Uterus (tissue), 4 donors: ENCODE measurements around the gene TIMP1. TPM values are rescaled to one million over a fixed set of nuclear protein-coding genes. Genes with fewer than 3 reads are reported as not detected.
A peak's percentile ranks its signal among the peaks of the same experiment; 100 is the strongest.

Experiments
- DNase-seq, 2 donors: peaks; one replicate each; pipeline ENCODE4 v3.0.0-alpha.2; 2019 to 2020
- H3K27ac ChIP-seq, 2 donors: fragments of 200-600 bp; sonication (generic); 1 replicate in 1 of 2; 2 replicates in 1 of 2; pipeline ENCODE4 v1.5.1; 2016 to 2018
- H3K27me3 ChIP-seq, 2 donors: fragments of 200-600 bp; sonication (generic); one replicate each; pipeline ENCODE4 v1.5.1; 2018 to 2019; ENCODE audit warnings: control low read depth in 1 of 2
- H3K36me3 ChIP-seq, 2 donors: fragments of 200-600 bp; sonication (generic); one replicate each; pipeline ENCODE4 v1.5.1; 2019; ENCODE audit warnings: control low read depth in 1 of 2
- H3K4me1 ChIP-seq, 2 donors: fragments of 200-600 bp; sonication (generic); one replicate each; pipeline ENCODE4 v1.5.1; 2018 to 2019; ENCODE audit warnings: control low read depth in 1 of 2
- H3K4me3 ChIP-seq, 2 donors: fragments of 200-600 bp; sonication (generic); 1 replicate in 1 of 2; 2 replicates in 1 of 2; pipeline ENCODE4 v1.5.1; 2018 to 2019; ENCODE audit warnings: mild to moderate bottlenecking in 1 of 2
- H3K9me3 ChIP-seq, 2 donors: fragments of 200-600 bp; sonication (generic); one replicate each; pipeline ENCODE4 v1.5.1; 2019; ENCODE audit warnings: control low read depth in 1 of 2
- POLR2A ChIP-seq, 2 donors: fragments of 450-650 bp; IDR thresholded peaks; one replicate each; pipeline ENCODE4 v1.6.1; 2016; ENCODE audit warnings: antibody characterized with exemption in 2 of 2, mild to moderate bottlenecking in 1 of 2, moderate library complexity in 1 of 2
- intact Hi-C: fragments of 100-400 bp; cut with DNase I; formaldehyde crosslinking; loops from one replicate; pipeline ENCODE4 v1.15.1; 2023; ENCODE audit warnings: low total_unique reads
- total RNA-seq, 4 donors: library from RNA; depleted of rRNA in 3 of 4; stranded (reverse); fragments of >200 nt in 3 of 4; gene quantifications; one replicate each; pipeline versions ENCODE4 v1.1.0 to v1.2.4, GENCODE V29; 2014 to 2023
- TF ChIP-seq, protein P1 (sequence below), 4 experiments: fragments of 200-600 bp in 2 of 4; fragments of 450-650 bp in 2 of 4; sonication (generic) in 2 of 4; IDR thresholded peaks; one replicate each; pipeline ENCODE4 v1.5.1; 2016 to 2019; ENCODE audit warnings: antibody characterized with exemption in 4 of 4, mild to moderate bottlenecking in 2 of 4, moderate library complexity in 1 of 4
- donor health status: DM: yes; HTN: yes; CAD: no.

The TIMP1 gene
- total RNA-seq, 4 donors from 2014 or later = 17.9 to 287 (median 111) TPM

DNA sequence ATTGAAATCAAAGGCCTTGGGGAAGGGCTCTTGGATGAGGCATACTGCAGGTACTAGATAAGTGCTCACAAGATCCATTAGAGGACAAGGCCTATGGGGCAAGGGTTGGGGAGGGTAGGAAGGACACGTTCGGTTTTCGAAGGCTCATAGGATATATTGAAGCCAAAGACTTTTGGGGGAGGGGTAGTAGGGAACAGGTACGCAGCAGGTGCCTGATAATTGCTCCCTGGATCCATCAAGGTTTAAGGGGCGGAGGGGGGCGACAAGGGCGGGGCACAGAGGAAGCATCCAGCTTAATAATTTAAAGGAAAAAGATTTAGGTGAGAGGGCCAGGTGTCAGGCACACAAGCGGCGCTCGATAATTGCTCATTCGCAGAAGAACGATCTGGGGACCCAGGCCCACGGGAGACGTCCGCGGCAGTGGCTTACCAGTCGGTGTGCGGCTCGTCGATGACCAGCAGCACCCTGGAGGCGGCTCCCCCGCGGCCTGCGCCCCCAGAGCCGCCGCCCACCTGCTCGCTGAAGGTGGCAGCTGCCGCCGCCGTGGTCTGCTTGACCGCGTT, 36.8 kb downstream of the TIMP1 start:
- Histone ChIP-seq H3K9me3 (no peaks in the 10 kb centered on the region), H3K27ac (no peak overlapping the region), H3K4me1 (no peaks in the 10 kb centered on the region), H3K36me3 (no peaks in the 10 kb centered on the region), H3K4me3 (no peak overlapping the region), H3K27me3 (no peaks in the 10 kb centered on the region)
- intact Hi-C loops = no loop called here
- no peak for DNase-seq
- TF ChIP-seq, protein P1, sequence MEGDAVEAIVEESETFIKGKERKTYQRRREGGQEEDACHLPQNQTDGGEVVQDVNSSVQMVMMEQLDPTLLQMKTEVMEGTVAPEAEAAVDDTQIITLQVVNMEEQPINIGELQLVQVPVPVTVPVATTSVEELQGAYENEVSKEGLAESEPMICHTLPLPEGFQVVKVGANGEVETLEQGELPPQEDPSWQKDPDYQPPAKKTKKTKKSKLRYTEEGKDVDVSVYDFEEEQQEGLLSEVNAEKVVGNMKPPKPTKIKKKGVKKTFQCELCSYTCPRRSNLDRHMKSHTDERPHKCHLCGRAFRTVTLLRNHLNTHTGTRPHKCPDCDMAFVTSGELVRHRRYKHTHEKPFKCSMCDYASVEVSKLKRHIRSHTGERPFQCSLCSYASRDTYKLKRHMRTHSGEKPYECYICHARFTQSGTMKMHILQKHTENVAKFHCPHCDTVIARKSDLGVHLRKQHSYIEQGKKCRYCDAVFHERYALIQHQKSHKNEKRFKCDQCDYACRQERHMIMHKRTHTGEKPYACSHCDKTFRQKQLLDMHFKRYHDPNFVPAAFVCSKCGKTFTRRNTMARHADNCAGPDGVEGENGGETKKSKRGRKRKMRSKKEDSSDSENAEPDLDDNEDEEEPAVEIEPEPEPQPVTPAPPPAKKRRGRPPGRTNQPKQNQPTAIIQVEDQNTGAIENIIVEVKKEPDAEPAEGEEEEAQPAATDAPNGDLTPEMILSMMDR (IDR thresholded peaks at IDR 0.05) = no peak
- TF ChIP-seq POLR2A (IDR thresholded peaks at IDR 0.05) = no peak

DNA sequence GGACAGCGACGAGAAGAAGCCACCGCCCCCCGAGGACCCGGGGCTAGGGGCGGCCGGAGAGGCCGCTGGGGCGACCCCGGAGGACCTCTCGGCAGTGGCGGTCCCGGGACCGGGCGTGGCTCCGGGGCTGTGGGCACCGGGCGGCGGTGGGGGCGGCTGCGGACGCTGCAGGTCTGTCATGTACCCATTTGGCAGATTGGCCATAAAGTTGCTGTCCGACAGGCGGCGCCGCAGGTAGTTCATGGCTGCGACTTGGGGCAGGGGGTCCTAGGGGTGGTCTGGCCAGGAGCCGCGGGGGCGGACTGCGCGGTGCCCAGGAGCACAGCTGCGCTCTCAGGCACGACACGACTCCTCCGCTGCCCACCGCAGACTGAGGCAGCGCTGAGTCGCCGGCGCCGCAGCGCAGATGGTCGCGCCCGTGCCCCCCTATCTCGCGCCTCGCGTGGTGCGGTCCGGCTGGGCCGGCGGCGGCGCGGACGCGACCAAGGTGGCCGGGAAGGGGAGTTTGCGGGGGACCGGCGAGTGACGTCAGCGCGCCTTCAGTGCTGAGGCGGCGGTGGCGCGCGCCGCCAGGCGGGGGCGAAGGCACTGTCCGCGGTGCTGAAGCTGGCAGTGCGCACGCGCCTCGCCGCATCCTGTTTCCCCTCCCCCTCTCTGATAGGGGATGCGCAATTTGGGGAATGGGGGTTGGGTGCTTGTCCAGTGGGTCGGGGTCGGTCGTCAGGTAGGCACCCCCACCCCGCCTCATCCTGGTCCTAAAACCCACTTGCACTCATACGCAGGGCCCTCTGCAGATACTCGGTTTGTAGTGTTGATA, 37.5 kb downstream of the TIMP1 start, which contains the start of gene SYN1:
SYN1 (minus strand) TSS at position 372 of the 817 bp plus-strand sequence; CDS start at position 243, 129 bp downstream.
- H3K27ac ChIP-seq = no peak within 1 kb of the TSS
- no peak within 1 kb of the TSS for H3K4me3 ChIP-seq
- no peak for TF ChIP-seq POLR2A (IDR thresholded peaks at IDR 0.05)
- TF ChIP-seq, protein P1 (IDR thresholded peaks at IDR 0.05) = peak in 3 of 4 experiments; percentile 37 to 59 (median 50)
- intact Hi-C loops = no loop called here
- DNase-seq = peak; percentile 69 to 79
- no peaks in the 10 kb centered on the region for H3K4me1 ChIP-seq
- H3K9me3 ChIP-seq = no peaks in the 10 kb centered on the region
- H3K27me3 ChIP-seq = no peaks in the 10 kb centered on the region
- H3K36me3 ChIP-seq = no peaks in the 10 kb centered on the region

DNA sequence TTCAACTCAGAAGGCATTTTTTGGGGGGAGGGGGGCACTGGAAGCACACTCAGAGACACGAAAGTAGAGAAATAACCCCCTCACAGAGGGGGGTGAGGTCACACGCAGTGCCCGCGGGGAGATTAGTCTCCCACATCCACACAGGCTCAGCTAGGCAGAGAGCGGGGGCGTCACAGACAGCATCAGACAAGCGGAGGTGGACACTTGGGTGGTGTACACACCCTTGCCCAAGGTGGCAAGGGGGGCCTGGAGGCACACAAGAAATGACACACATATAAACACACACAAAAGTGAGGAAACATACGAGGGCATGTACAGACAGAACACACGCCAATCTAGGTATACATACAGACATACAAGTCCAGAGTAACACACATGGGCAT, 38.1 kb downstream of the TIMP1 start:
- intact Hi-C loops = no loop called here
- H3K4me1 ChIP-seq = no peaks in the 10 kb centered on the region
- no peaks in the 10 kb centered on the region for H3K36me3 ChIP-seq
- H3K27ac ChIP-seq = no peak overlapping the region
- H3K27me3 ChIP-seq = no peaks in the 10 kb centered on the region
- no peak for DNase-seq
- H3K4me3 ChIP-seq = no peak overlapping the region
- no peak for TF ChIP-seq POLR2A (IDR thresholded peaks at IDR 0.05)
- TF ChIP-seq, protein P1 (IDR thresholded peaks at IDR 0.05) = no peak
- no peaks in the 10 kb centered on the region for H3K9me3 ChIP-seq

DNA sequence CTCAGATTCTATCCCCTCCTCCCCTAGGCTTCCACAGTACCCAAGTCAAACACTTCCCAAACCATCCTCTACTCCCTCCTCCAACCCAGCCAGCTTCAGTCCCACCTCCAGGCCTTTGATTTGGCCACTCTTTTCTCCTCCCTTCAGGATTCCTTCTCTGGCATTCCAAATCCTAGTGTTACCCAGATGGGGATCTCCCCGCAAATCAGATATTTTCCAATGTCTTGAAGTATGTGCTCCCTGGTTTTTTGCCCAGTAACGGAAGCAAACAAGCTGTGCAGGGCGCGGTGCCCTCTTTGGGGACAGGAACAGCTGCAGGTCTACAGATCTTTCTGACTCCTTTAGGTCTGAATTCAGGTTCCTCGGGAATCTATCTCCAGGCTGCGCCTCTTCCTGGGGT, 39.6 kb downstream of the TIMP1 start:
- Histone ChIP-seq H3K4me1 (no peaks in the 10 kb centered on the region), H3K27ac (no peak overlapping the region), H3K9me3 (no peaks in the 10 kb centered on the region), H3K27me3 (no peaks in the 10 kb centered on the region), H3K4me3 (no peak overlapping the region), H3K36me3 (no peaks in the 10 kb centered on the region)
- no peak for TF ChIP-seq POLR2A (IDR thresholded peaks at IDR 0.05)
- TF ChIP-seq, protein P1 (IDR thresholded peaks at IDR 0.05) = no peak
- DNase-seq = no peak
- intact Hi-C loops = no loop called here

DNA sequence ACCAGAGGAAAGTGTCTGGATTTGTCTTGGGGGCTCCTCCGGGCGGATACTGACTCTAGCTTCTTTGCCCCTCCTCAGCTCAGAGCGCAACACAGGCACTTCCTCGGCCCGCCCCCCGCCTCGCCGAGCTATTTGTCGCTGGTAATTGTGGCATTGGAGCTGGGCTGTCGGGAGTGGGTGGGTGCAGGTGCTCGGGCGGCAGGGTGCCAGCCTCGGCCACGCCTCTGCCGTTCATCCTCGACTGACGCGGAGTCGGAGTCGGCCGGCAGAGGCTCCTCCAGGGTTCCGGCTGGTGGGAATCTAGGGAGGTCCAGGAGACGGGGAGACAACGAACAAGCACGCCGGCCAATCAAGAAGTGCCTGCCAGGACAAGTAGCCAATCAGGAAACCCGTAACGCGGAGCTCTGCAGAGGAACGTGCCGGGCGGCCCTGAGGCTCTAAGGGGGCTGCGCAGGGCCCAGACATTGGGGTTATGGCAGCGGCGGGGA, 41.3 kb downstream of the TIMP1 start:
- Histone ChIP-seq H3K27me3 (no peaks in the 10 kb centered on the region), H3K27ac (no peak overlapping the region), H3K36me3 (no peaks in the 10 kb centered on the region), H3K9me3 (no peaks in the 10 kb centered on the region), H3K4me3 (peak overlapping the region in 1 of 2 donors; percentile 9), H3K4me1 (no peaks in the 10 kb centered on the region)
- intact Hi-C loops = no loop called here
- no peak for DNase-seq
- TF ChIP-seq POLR2A (IDR thresholded peaks at IDR 0.05) = no peak
- TF ChIP-seq, protein P1 (IDR thresholded peaks at IDR 0.05) = no peak
